ENCODE measurements around the gene CDC14B. TPM values are rescaled to one million over a fixed set of nuclear protein-coding genes. Genes with fewer than 3 reads are reported as not detected.
"Not testable (repeated sequence)": the region's sequence is repeated elsewhere in the genome, so short reads cannot be mapped to it uniquely, and the experiment has no call there.

CDC14B gene
- total RNA-seq, 8 experiments from 2014 or later: 1.9 to 28.0 (median 14.5) TPM

GRCh38 chr9:96605328-96605727 lies 14.3 kb downstream of the CDC14B start:
- H3K4me1 ChIP-seq (replicated peaks in 1 of 2): peaks cover 0 to 3% of the 10 kb centered on the region in 2 donors
- in situ Hi-C loops (cut with MboI; ENCODE audit: low pct_unique_long_range_greater_than_20kb in 2 of 9, low sequenced_read_pairs in 9 of 9, unreplicated experiment in 9 of 9): loop anchor here in 1 of 9 experiments (25.0 kb wide), 1 partner anchor 143 kb away; the partner anchor contains the start of gene HABP4
- ATAC-seq (replicated peaks in 6 of 8): peak in 1 of 8 experiments; percentile 33
- no peak overlapping the region for H3K4me3 ChIP-seq
- 92 to 100% (median 100%) methylated on average over 1 to 3 of the region's 3 CpGs; no CpG with 5 or more reads in 5 of the 10 experiments for WGBS, 10 experiments
- no peak overlapping the region for H3K27ac ChIP-seq

DNA sequence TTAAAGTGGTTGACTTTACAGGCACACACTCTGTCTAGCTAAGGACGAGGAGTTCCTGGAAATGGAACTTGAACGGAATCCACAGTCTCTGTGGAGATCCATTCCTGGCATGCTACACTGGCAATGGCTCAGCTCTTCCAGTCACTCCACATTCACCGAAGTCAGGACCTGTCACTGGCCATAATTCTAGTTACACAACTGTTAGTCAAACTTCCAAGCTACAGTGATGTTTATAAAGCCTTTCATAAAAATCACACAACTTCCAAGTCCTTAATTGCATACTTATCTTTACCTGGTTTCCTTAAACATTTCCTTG lies 15.7 kb downstream of the CDC14B start:
- H3K27ac ChIP-seq: no peak overlapping the region
- in situ Hi-C loops (cut with MboI; ENCODE audit: low pct_unique_long_range_greater_than_20kb in 2 of 9, low sequenced_read_pairs in 9 of 9, unreplicated experiment in 9 of 9): loop anchor here in 1 of 9 experiments (25.0 kb wide), 1 partner anchor 142 kb away; the partner anchor contains the start of gene HABP4
- WGBS, 10 experiments: 18 to 100% (median 83%) methylated on average over 1 to 3 of the region's 3 CpGs; no CpG with 5 or more reads in 2 of the 10 experiments

DNA sequence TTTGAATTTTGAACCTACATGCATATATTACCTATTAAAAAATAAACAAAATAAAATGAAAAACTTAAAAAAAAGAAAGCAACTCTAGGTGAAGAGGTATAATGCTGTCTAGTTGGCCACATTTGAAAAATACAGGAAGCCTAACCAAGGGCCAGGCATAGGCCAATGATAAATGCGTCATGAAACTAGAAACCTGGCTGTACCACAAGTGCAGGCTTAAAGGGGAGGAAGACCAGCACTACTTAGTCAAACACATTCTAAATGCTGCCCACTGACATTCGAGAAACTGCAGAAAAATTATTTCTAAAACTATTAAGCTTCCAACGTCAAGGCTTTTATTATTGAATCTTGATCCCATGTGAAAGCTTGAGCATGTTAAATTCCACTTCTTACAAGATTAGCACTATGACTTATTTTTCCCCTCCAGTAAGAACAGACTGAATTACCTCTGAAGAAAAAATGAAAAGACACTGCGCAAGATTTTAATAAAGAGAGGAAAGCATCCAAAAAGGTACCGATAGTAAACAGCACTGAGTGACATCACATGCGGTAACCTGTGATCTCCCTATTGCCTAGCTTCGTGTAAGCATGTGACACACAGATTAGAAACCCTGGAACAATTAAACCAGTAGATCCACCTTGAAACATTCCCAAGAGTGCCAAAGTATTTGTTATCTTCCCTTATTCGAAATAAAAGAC lies 16.2 kb downstream of the CDC14B start:
- no peak overlapping the region for H3K27ac ChIP-seq
- whole genome bisulfite sequencing, 10 experiments: 31 to 90% (median 80%) methylated on average over 3 to 8 of the region's 8 CpGs; no CpG with 5 or more reads in 1 of the 10 experiments
- peaks cover 0 to 3% of the 10 kb centered on the region in 2 donors for H3K4me1 ChIP-seq (replicated peaks in 1 of 2)
- in situ Hi-C loops (cut with MboI; ENCODE audit: low pct_unique_long_range_greater_than_20kb in 2 of 9, low sequenced_read_pairs in 9 of 9, unreplicated experiment in 9 of 9): loop anchor here in 1 of 9 experiments (25.0 kb wide), 1 partner anchor 141 kb away; the partner anchor contains the start of gene HABP4
- peak in 1 of 8 experiments; percentile 24 for ATAC-seq (replicated peaks in 6 of 8)
- H3K4me3 ChIP-seq: no peak overlapping the region

More for the DNA sequence above, 15.7 kb downstream of the CDC14B start:
- Histone ChIP-seq H3K4me1 (replicated peaks in 1 of 2) (peaks cover 0 to 3% of the 10 kb centered on the region in 2 donors), H3K4me3 (no peak overlapping the region)
- ATAC-seq (replicated peaks in 6 of 8): peak in 4 of 8 experiments; percentile 15 to 65 (median 55)

- Histone ChIP-seq H3K4me1 (replicated peaks in 1 of 2) (peaks cover 0 to 3% of the 10 kb centered on the region in 2 donors), H3K27ac (no peak overlapping the region), H3K4me3 (no peak overlapping the region)
- no peak for ATAC-seq (replicated peaks in 6 of 8)
- in situ Hi-C loops (cut with MboI; ENCODE audit: low pct_unique_long_range_greater_than_20kb in 2 of 9, low sequenced_read_pairs in 9 of 9, unreplicated experiment in 9 of 9): loop anchor here in 1 of 9 experiments (25.0 kb wide), 1 partner anchor 137 kb away; the partner anchor contains the start of gene HABP4
- WGBS, 10 experiments: 71 to 100% (median 95%) methylated on average over 1 to 5 of the region's 5 CpGs; no CpG with 5 or more reads in 1 of the 10 experiments
Observed at GRCh38 chr9:96599298-96599697, 20.3 kb downstream of the CDC14B start.

GRCh38 chr9:96596601-96597111 lies 23.0 kb downstream of the CDC14B start:
- 89 to 100% (median 93%) methylated on average over 2 to 5 of the region's 5 CpGs for WGBS, 10 experiments
- Histone ChIP-seq H3K4me1 (replicated peaks in 1 of 2) (no peaks in the 10 kb centered on the region), H3K4me3 (no peak overlapping the region), H3K27ac (no peak overlapping the region)
- no peak for ATAC-seq (replicated peaks in 6 of 8)
- in situ Hi-C loops (cut with MboI; ENCODE audit: low pct_unique_long_range_greater_than_20kb in 2 of 9, low sequenced_read_pairs in 9 of 9, unreplicated experiment in 9 of 9): loop anchor here in 1 of 9 experiments (25.0 kb wide), 1 partner anchor 134 kb away; the partner anchor contains the start of gene HABP4

DNA sequence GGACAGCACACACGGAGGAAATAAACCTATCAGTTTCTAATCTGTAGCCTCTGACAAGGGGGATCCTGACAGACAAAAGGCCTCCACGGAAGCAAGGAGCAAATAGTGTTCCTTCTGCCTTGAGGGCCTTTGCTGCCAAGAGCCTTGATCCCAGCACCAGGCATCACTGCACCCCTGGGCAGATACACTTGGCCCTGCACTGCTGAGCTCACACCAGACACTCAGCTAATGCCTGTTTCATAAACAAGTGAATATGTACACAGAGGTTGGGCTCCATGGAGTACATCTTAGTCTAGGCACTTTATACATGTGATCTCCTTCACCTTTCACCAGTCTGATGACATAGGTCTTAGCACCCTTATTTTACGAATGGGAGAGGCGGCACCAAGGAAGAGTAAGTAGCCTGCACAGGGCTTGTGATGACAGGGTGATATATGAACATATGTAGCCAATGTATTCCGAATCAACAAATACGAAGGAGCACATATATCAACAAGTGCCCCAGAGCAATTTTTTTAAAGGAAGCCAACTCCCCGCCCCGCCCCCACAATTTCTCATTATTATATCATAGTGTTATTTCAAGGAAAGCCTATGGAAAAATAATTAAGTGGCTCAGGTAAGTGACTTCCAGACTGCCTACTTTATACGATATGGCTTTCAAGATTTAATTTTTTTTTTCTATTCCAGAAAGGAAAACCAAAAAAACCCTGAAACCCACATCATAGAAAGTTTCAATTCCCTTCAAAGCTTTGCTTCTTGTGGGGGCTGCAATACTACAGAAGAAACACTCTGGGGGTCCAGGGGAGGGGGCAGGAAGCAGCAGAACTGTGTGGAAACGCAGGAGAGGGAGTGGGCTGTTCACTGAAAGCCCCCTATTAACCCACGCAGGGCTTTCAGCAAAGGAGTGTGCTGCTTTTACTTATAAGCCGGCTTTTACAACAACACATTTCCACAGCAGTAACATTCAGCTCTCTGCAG lies 32.0 kb downstream of the CDC14B start:
- 10 to 100% (median 49%) methylated on average over 1 to 7 of the region's 12 CpGs; no CpG with 5 or more reads in 2 of the 10 experiments for WGBS, 10 experiments
- peak in 4 of 8 experiments; percentile 34 to 70 (median 52) for ATAC-seq (replicated peaks in 6 of 8)
- Histone ChIP-seq H3K27ac (no peak overlapping the region), H3K4me1 (replicated peaks in 1 of 2) (peaks cover 5 to 12% of the 10 kb centered on the region in 2 donors), H3K4me3 (no peak overlapping the region)
- in situ Hi-C loops (cut with MboI; ENCODE audit: low pct_unique_long_range_greater_than_20kb in 2 of 9, low sequenced_read_pairs in 9 of 9, unreplicated experiment in 9 of 9): loop anchor here in 1 of 9 experiments (25.0 kb wide), 1 partner anchor 125 kb away; the partner anchor contains the start of gene HABP4

- Histone ChIP-seq H3K27ac (no peak overlapping the region), H3K4me1 (replicated peaks in 1 of 2) (peaks cover 5 to 12% of the 10 kb centered on the region in 2 donors), H3K4me3 (no peak overlapping the region)
- in situ Hi-C loops (cut with MboI; ENCODE audit: low pct_unique_long_range_greater_than_20kb in 2 of 9, low sequenced_read_pairs in 9 of 9, unreplicated experiment in 9 of 9): loop anchor here in 1 of 9 experiments (25.0 kb wide), 1 partner anchor 123 kb away; the partner anchor contains the start of gene HABP4
- ATAC-seq (replicated peaks in 6 of 8): peak in 4 of 8 experiments; percentile 57 to 97 (median 80)
Observed at GRCh38 chr9:96585426-96585825, 34.2 kb downstream of the CDC14B start.

DNA sequence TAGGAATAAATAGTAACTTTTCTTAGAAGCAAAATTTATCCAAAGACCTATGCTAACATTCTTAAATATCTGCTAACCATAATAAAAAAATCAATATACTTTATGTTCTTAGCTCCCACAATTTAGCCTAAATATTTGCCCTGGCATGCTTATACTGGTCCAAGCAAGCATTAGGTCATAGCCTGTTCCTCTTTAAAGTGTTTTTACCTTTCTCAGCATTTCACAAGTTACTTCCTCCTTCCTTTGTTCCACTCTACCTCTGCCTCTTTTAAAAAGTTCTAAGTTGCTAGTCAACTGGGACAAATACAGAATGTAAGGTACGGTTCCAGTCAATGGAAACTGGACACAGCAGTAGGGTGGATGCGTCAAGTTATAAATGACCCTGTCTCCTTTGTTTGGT lies 37.4 kb downstream of the CDC14B start:
- in situ Hi-C loops (cut with MboI; ENCODE audit: low pct_unique_long_range_greater_than_20kb in 2 of 9, low sequenced_read_pairs in 9 of 9, unreplicated experiment in 9 of 9): loop anchor here in 1 of 9 experiments (25.0 kb wide), 1 partner anchor 120 kb away; the partner anchor contains the start of gene HABP4
- WGBS, 10 experiments: 78 to 100% (median 89%) methylated on average over 1 to 2 of the region's 2 CpGs; no CpG with 5 or more reads in 2 of the 10 experiments
- H3K4me1 ChIP-seq (replicated peaks in 1 of 2): peaks cover 0 to 12% of the 10 kb centered on the region in 2 donors
- ATAC-seq (replicated peaks in 6 of 8); H3K4me3 ChIP-seq; H3K27ac ChIP-seq: not testable (repeated sequence)

DNA sequence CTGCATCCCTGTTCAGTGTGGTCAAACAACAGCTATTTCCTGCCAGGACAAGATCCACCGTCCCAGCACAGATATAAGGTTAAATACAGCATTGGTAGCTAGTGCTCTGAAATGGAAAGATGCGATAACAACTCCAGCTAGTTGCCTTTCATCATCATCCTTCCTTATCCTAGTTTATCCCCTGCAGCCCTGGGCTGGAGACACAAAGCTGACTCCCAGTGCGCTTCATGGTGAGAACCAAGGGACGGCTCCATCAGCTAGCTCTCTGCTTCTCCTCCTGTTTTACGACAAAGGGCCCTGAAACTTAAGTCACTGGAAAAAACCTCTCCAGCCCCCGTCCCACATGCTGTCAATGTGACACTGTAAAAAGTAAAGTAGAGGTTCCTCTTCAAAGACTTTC lies 37.9 kb downstream of the CDC14B start:
- Histone ChIP-seq H3K4me1 (replicated peaks in 1 of 2) (peaks cover 0 to 12% of the 10 kb centered on the region in 2 donors), H3K4me3 (no peak overlapping the region), H3K27ac (no peak overlapping the region)
- ATAC-seq (replicated peaks in 6 of 8): no peak
- in situ Hi-C loops (cut with MboI; ENCODE audit: low pct_unique_long_range_greater_than_20kb in 2 of 9, low sequenced_read_pairs in 9 of 9, unreplicated experiment in 9 of 9): loop anchor here in 1 of 9 experiments (25.0 kb wide), 1 partner anchor 119 kb away; the partner anchor contains the start of gene HABP4
- 66 to 100% (median 84%) methylated on average over 1 to 6 of the region's 6 CpGs; no CpG with 5 or more reads in 2 of the 10 experiments for WGBS, 10 experiments

DNA sequence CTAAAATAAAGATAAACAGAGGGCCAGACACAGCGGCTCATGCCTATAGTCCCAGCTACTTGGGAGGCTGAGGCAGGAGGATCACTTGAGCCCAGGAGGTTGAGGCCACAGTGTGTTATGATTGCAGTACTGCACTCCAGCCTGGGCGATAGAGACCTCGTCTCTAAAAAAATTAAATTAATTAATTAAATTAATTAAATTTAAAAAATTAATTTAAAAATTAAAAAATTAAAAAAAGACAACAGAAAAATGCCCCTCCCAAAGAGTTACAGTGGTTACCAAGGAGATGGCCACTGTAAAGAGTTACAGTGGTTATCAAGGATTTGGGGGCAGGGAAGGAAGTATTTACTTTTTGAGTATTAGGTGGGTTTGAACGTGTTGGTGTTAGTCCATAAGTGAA lies 38.3 kb downstream of the CDC14B start:
- WGBS, 10 experiments: 47 to 100% (median 92%) methylated on average over 3 to 4 of the region's 4 CpGs; no CpG with 5 or more reads in 1 of the 10 experiments
- no peak overlapping the region for H3K4me3 ChIP-seq
- no peak for ATAC-seq (replicated peaks in 6 of 8)
- peaks cover 0 to 12% of the 10 kb centered on the region in 2 donors for H3K4me1 ChIP-seq (replicated peaks in 1 of 2)
- H3K27ac ChIP-seq: no peak overlapping the region
- in situ Hi-C loops (cut with MboI; ENCODE audit: low pct_unique_long_range_greater_than_20kb in 2 of 9, low sequenced_read_pairs in 9 of 9, unreplicated experiment in 9 of 9): loop anchor here in 1 of 9 experiments (25.0 kb wide), 1 partner anchor 119 kb away; the partner anchor contains the start of gene HABP4

DNA sequence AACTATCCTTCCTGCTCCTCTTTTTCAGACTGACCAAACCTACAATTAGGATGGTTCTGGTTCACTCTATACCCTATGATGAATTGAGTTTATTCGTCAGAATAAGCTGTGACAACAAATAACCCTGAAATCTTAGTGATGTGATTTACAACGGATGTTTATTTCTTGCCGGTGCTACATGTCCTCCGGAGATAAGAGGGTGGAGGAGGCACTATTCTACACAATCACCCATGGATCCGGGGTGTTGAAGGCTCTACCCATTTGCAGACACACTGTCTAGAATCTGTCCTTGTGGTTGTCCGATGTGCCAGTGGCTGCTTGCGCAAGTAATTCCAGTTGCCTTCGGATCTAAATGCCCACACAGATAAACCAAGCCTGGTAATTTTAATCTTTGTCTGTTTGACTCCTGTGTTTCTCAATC lies 44.7 kb downstream of the CDC14B start:
- no peaks in the 10 kb centered on the region for H3K4me1 ChIP-seq (replicated peaks in 1 of 2)
- no peak overlapping the region for H3K4me3 ChIP-seq
- no peak for ATAC-seq (replicated peaks in 6 of 8)
- no peak overlapping the region for H3K27ac ChIP-seq
- 57 to 100% (median 94%) methylated on average over 1 to 7 of the region's 8 CpGs; no CpG with 5 or more reads in 1 of the 10 experiments for WGBS, 10 experiments
- in situ Hi-C loops (cut with MboI; ENCODE audit: low pct_unique_long_range_greater_than_20kb in 2 of 9, low sequenced_read_pairs in 9 of 9, unreplicated experiment in 9 of 9): loop anchor here in 1 of 9 experiments (25.0 kb wide), 1 partner anchor 113 kb away; the partner anchor contains the start of gene HABP4

DNA sequence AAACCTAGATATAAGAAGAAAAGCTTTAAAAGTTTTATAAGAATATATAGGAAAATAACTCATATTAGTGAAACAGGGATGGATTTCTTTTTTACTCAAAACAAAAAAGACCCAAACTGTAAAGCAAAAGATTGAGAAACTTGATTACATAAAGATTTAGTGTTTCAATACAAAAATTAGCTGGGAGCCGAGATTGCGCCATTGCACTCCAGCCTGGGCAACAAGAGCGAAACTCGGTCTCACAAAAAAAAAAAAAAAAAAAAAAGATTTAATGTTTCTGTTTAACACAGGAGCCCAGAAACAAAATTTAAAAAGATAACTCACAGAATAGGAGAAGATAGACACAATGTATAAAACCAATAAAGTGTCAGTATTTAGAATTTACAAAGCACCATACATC lies 45.2 kb downstream of the CDC14B start:
- no peak overlapping the region for H3K27ac ChIP-seq
- 81 to 100% (median 93%) methylated on average over 3 to 4 of the region's 4 CpGs; no CpG with 5 or more reads in 2 of the 10 experiments for WGBS, 10 experiments
- no peak overlapping the region for H3K4me3 ChIP-seq
- ATAC-seq (replicated peaks in 6 of 8): no peak
- in situ Hi-C loops (cut with MboI; ENCODE audit: low pct_unique_long_range_greater_than_20kb in 2 of 9, low sequenced_read_pairs in 9 of 9, unreplicated experiment in 9 of 9): no loop called here
- no peaks in the 10 kb centered on the region for H3K4me1 ChIP-seq (replicated peaks in 1 of 2)

All from motor neuron (in vitro differentiated cells).